Stimulated activated effector memory CD8-positive, alpha-beta T cell treated with anti-CD3 and anti-CD28 coated beads, Interleukin-12 subunit alpha, Interleukin-12 subunit beta, amount 100 ng/mL, for 72 hours (primary cell): ENCODE results near the gene ZNF273.
"Not testable (repeated sequence)": the region's sequence is repeated elsewhere in the genome, so short reads cannot be mapped to it uniquely, and the experiment has no call there.

Experiments used
- ATAC-seq: fragments of 150-1000 bp; cut with Tn5 transposase; 2 replicates; pipeline ENCODE4 v1.10.0; 2021
- DNase-seq, 2 donors: peaks; one replicate each; pipeline ENCODE4 v3.0.0; 2021 to 2022; ENCODE audit warnings: low spot score in 2 of 2
- H3K27ac Mint-ChIP-seq: one replicate; pipeline ENCODE4 v1.8.0; 2022; ENCODE audit warnings: mild to moderate bottlenecking, mixed read lengths
- H3K36me3 Mint-ChIP-seq: one replicate; pipeline ENCODE4 v1.8.0; 2022; ENCODE audit warnings: mild to moderate bottlenecking, mixed read lengths
- H3K4me1 Mint-ChIP-seq: one replicate; pipeline ENCODE4 v1.8.0; 2022; ENCODE audit warnings: mixed read lengths
- H3K4me3 Mint-ChIP-seq: one replicate; pipeline ENCODE4 v1.8.0; 2022; ENCODE audit warnings: mild to moderate bottlenecking, mixed read lengths
- H3K9me3 Mint-ChIP-seq: one replicate; pipeline ENCODE4 v1.8.0; 2022; ENCODE audit warnings: mixed read lengths

ZNF273 gene

GRCh38 chr7:64892666-64893309 lies 10.3 kb upstream of the ZNF273 start:
- no peaks in the 10 kb centered on the region for H3K9me3 Mint-ChIP-seq
- no peaks in the 10 kb centered on the region for H3K36me3 Mint-ChIP-seq
- DNase-seq (no peak), ATAC-seq (no peak)
- no peak overlapping the region for H3K4me3 Mint-ChIP-seq
- H3K27ac Mint-ChIP-seq, result no peak overlapping the region
- H3K4me1 Mint-ChIP-seq, result peaks cover 12% of the 10 kb centered on the region

GRCh38 chr7:64893401-64893800 lies 9.7 kb upstream of the ZNF273 start:
- H3K36me3 Mint-ChIP-seq, result no peaks in the 10 kb centered on the region

GRCh38 chr7:64902461-64902805 lies 640 bp upstream of the ZNF273 start:
- Mint-ChIP-seq H3K4me1 (peaks cover 34% of the 10 kb centered on the region), H3K4me3 (peak overlapping the region; percentile 92), H3K27ac (peak overlapping the region; percentile 17)
- not testable (repeated sequence) for H3K9me3 Mint-ChIP-seq, H3K36me3 Mint-ChIP-seq, ATAC-seq, DNase-seq

More at GRCh38 chr7:64893401-64893800, 9.7 kb upstream of the ZNF273 start:
- no peak overlapping the region for H3K4me3 Mint-ChIP-seq
- no peak for ATAC-seq
- DNase-seq, result no peak
- H3K4me1 Mint-ChIP-seq, result peaks cover 5% of the 10 kb centered on the region
- H3K9me3 Mint-ChIP-seq, result no peaks in the 10 kb centered on the region
- no peak overlapping the region for H3K27ac Mint-ChIP-seq

- Mint-ChIP-seq H3K9me3 (no peaks in the 10 kb centered on the region), H3K27ac (peak overlapping the region; percentile 97), H3K36me3 (peaks cover 5% of the 10 kb centered on the region), H3K4me3 (peak overlapping the region; percentile 92), H3K4me1 (peaks cover 46% of the 10 kb centered on the region)
- DNase-seq (no peak), ATAC-seq (no peak)
Observed at GRCh38 chr7:64904008-64904407, 935 bp downstream of the ZNF273 start.

- Mint-ChIP-seq H3K36me3 (peaks cover 5% of the 10 kb centered on the region), H3K27ac (no peak overlapping the region), H3K4me3 (no peak overlapping the region), H3K4me1 (peaks cover 54% of the 10 kb centered on the region), H3K9me3 (no peaks in the 10 kb centered on the region)
- no peak for DNase-seq
- ATAC-seq, result no peak
Observed at GRCh38 chr7:64905133-64905532, 2.1 kb downstream of the ZNF273 start.

DNA sequence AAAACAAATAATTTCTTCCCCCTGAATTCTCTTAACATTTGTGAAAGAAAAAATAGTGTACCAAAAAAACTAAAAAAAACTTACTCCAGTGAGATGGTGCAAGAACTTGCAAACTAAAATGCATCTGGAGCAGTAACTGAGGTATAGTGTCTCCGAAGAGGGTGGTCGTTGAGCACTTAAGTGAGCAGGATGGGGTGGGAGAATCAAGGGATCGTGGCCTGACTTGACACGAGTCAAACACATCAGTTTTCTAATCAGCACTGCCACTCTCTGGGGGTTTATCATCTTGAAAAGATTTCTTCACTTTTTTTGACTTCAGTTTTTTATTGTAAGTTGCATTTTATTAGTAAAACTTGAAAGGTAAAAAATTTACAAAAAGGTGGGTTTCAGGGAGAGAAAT lies 2.5 kb downstream of the ZNF273 start:
- Mint-ChIP-seq H3K9me3 (no peaks in the 10 kb centered on the region), H3K36me3 (peaks cover 5% of the 10 kb centered on the region), H3K27ac (no peak overlapping the region), H3K4me3 (no peak overlapping the region), H3K4me1 (peaks cover 54% of the 10 kb centered on the region)
- ATAC-seq (no peak), DNase-seq (no peak)

- H3K9me3 Mint-ChIP-seq, result no peaks in the 10 kb centered on the region
- DNase-seq (no peak), ATAC-seq (no peak)
- H3K27ac Mint-ChIP-seq, result peak overlapping the region; percentile 6
- peaks cover 48% of the 10 kb centered on the region for H3K4me1 Mint-ChIP-seq
- peaks cover 5% of the 10 kb centered on the region for H3K36me3 Mint-ChIP-seq
- no peak overlapping the region for H3K4me3 Mint-ChIP-seq
Observed at GRCh38 chr7:64907641-64908326, 4.7 kb downstream of the ZNF273 start.

DNA sequence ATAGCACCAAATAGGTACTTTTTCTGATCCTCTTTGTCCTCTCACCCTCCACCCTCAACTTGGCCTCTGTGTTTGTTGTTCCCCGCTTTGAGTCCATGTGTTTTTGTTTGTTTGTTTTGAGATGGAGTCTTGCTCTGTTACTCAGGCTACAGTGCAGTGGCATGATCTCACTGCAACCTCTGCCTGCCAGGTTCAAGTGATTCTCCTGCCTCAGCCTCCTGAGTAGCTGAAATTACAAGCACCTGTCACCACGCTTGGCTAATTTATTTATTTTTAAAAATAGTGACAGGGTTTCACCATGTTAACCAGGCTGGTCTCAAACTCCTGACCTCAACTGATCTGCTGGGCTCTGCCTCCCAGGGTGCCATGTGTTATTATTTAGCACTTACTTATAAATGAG lies 5.3 kb downstream of the ZNF273 start:
- no peak for DNase-seq
- Mint-ChIP-seq H3K4me1 (peaks cover 45% of the 10 kb centered on the region), H3K36me3 (peaks cover 1% of the 10 kb centered on the region), H3K9me3 (no peaks in the 10 kb centered on the region), H3K27ac (no peak overlapping the region), H3K4me3 (no peak overlapping the region)
- no peak for ATAC-seq

- no peak for DNase-seq
- peaks cover 38% of the 10 kb centered on the region for H3K36me3 Mint-ChIP-seq
- H3K4me3 Mint-ChIP-seq, result no peak overlapping the region
- H3K9me3 Mint-ChIP-seq, result peaks cover 4% of the 10 kb centered on the region
- H3K4me1 Mint-ChIP-seq, result peaks cover 5% of the 10 kb centered on the region
- H3K27ac Mint-ChIP-seq, result no peak overlapping the region
- ATAC-seq, result no peak
Observed at GRCh38 chr7:64914557-64914956, 11.5 kb downstream of the ZNF273 start.

- not testable (repeated sequence) for H3K4me1 Mint-ChIP-seq, H3K27ac Mint-ChIP-seq, H3K9me3 Mint-ChIP-seq, ATAC-seq, DNase-seq, H3K4me3 Mint-ChIP-seq
- peaks cover 45% of the 10 kb centered on the region for H3K36me3 Mint-ChIP-seq
Observed at GRCh38 chr7:64915301-64915700, 12.2 kb downstream of the ZNF273 start.

GRCh38 chr7:64928252-64929187 lies 25.4 kb downstream of the ZNF273 start:
- not testable (repeated sequence) for H3K4me3 Mint-ChIP-seq, ATAC-seq, DNase-seq, H3K27ac Mint-ChIP-seq, H3K4me1 Mint-ChIP-seq
- peaks cover 51% of the 10 kb centered on the region for H3K36me3 Mint-ChIP-seq
- peaks cover 21% of the 10 kb centered on the region for H3K9me3 Mint-ChIP-seq

DNA sequence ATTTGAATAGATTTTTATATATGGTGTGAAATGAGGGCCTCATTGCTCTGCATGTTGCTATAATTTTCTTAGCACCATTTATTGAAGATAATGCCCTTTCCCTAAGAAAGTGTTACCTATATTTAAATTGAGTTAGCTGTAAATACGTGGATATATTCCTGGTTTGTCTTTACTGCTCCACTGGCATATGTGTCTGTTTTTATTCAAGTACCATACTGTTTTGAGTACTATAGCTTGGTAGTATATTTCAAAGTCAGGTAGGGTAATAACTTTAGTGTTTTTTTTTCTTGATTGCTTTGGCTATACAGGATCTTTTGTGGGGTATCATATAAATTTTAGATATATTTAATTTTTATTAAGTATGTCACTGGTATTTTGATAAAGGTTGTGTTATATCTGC lies 31.4 kb downstream of the ZNF273 start:
- DNase-seq (no peak), ATAC-seq (no peak)
- peaks cover 2% of the 10 kb centered on the region for H3K9me3 Mint-ChIP-seq
- peaks cover 6% of the 10 kb centered on the region for H3K4me1 Mint-ChIP-seq
- H3K4me3 Mint-ChIP-seq, result no peak overlapping the region
- no peaks in the 10 kb centered on the region for H3K36me3 Mint-ChIP-seq
- H3K27ac Mint-ChIP-seq, result no peak overlapping the region

GRCh38 chr7:64938540-64938939 lies 35.5 kb downstream of the ZNF273 start:
- Mint-ChIP-seq H3K9me3 (peaks cover 2% of the 10 kb centered on the region), H3K4me1 (peaks cover 6% of the 10 kb centered on the region), H3K27ac (no peak overlapping the region), H3K4me3 (no peak overlapping the region), H3K36me3 (no peaks in the 10 kb centered on the region)
- no peak for DNase-seq
- no peak for ATAC-seq

GRCh38 chr7:64940021-64940420 lies 36.9 kb downstream of the ZNF273 start:
- H3K4me1 Mint-ChIP-seq, H3K4me3 Mint-ChIP-seq, H3K9me3 Mint-ChIP-seq, H3K27ac Mint-ChIP-seq, DNase-seq, ATAC-seq, H3K36me3 Mint-ChIP-seq: not testable (repeated sequence)

DNA sequence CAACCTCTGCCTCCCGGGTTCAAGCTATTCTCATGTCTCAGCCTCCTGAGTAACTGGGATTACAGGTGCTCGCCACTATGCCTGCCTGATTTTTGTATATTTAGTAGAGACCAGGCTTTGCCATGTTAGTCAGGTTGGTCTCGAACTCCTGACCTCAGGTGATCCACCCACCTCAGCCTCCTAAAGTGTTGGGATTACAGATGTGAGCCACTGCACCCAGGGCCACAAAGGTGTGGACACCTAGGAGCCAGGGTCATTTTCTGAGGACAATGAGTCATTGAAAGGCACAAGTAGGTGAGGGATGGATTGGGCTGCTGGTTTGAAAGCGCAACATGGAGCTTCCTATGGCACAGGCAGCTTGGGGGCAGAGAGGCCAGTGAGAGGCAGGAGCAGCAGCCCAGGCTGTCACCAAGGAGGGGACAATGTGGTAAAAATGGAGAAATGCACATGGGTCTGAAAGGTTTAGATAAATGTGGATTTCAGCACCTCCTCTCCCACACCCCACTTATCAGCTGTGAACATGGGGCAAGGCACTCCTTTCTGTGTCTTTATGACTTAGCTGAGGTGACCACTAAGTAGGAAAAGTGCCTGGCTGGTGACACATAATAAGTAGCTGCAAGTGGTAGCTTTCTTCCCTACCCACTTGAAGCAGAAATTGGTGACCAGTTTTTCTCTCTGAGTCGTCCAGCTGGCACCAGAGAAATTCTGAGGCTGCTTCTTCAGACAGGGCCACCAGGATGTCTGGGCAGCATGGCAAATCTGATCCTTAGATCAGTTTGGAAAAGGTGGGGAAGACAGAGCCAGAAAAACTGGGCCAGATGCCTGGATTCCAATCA lies 41.8 kb downstream of the ZNF273 start:
- not testable (repeated sequence) for H3K27ac Mint-ChIP-seq, H3K36me3 Mint-ChIP-seq, H3K4me3 Mint-ChIP-seq, DNase-seq, H3K4me1 Mint-ChIP-seq, H3K9me3 Mint-ChIP-seq
- peak; percentile 36 for ATAC-seq
